Fibroblast of lung (primary cell): Measurements from ENCODE around the gene TMEM116. TPM values are rescaled to one million over a fixed set of nuclear protein-coding genes. Genes with fewer than 3 reads are reported as not detected.

ENCODE experiments used
- DNase-seq, 2 donors: peaks; one replicate each; pipeline versions ENCODE4 v3.0.0 to v3.0.0-alpha.2; 2010; ENCODE audit warnings: low read depth in 2 of 2
- H2AFZ ChIP-seq: 2 replicates; pipeline ENCODE4 v1.5.1; 2012; ENCODE audit warnings: low read length, control low read depth, inconsistent platforms
- H3K27ac ChIP-seq: 2 replicates; pipeline ENCODE4 v1.5.1; 2011; ENCODE audit warnings: low read length, control low read depth; ENCODE audit not compliant: insufficient read depth
- H3K27me3 ChIP-seq: 2 replicates; pipeline ENCODE4 v1.5.1; 2011; ENCODE audit warnings: mild to moderate bottlenecking, low read length; ENCODE audit not compliant: control insufficient read depth, insufficient read depth
- H3K36me3 ChIP-seq: 2 replicates; pipeline ENCODE4 v1.5.1; 2011; ENCODE audit warnings: low read length; ENCODE audit not compliant: control insufficient read depth, insufficient read depth
- H3K4me1 ChIP-seq: 2 replicates; pipeline ENCODE4 v1.5.1; 2011; ENCODE audit warnings: low read length; ENCODE audit not compliant: control insufficient read depth, insufficient read depth; ENCODE audit errors: extremely low read depth
- H3K4me2 ChIP-seq: 2 replicates; pipeline ENCODE4 v1.5.1; 2011; ENCODE audit warnings: low read length, control low read depth; ENCODE audit not compliant: insufficient read depth; ENCODE audit errors: extremely low read depth
- H3K4me3 ChIP-seq, 4 experiments: fragments of 200-600 bp in 1 of 4; sonication (generic) in 1 of 4; replicated peaks in 1 of 4; 2 replicates each; pipeline ENCODE4 v1.5.1; 2011 to 2016; ENCODE audit warnings: low read length in 4 of 4, low read depth in 3 of 4, mild to moderate bottlenecking in 3 of 4, control low read depth in 2 of 4, inconsistent platforms in 1 of 4, mixed read lengths in 1 of 4; ENCODE audit not compliant: insufficient read depth in 1 of 4; ENCODE audit errors: control extremely low read depth in 1 of 4
- H3K79me2 ChIP-seq: 2 replicates; pipeline ENCODE4 v1.5.1; 2012; ENCODE audit warnings: mild to moderate bottlenecking, low read length, inconsistent platforms; ENCODE audit not compliant: control insufficient read depth, insufficient read depth
- H3K9ac ChIP-seq: 2 replicates; pipeline ENCODE4 v1.5.1; 2011; ENCODE audit warnings: mild to moderate bottlenecking, low read length, control low read depth; ENCODE audit not compliant: insufficient read depth
- H3K9me3 ChIP-seq: 2 replicates; pipeline ENCODE4 v1.5.1; 2012; ENCODE audit warnings: low read depth, low read length; ENCODE audit not compliant: control insufficient read depth, insufficient read depth
- H4K20me1 ChIP-seq: 2 replicates; pipeline ENCODE4 v1.5.1; 2011; ENCODE audit warnings: low read length; ENCODE audit not compliant: control insufficient read depth, insufficient read depth; ENCODE audit errors: extremely low read depth
- CTCF ChIP-seq, 2 donors: IDR thresholded peaks in 1 of 2; conservative IDR thresholded peaks in 1 of 2; 1 replicate in 1 of 2; 2 replicates in 1 of 2; pipeline ENCODE4 v1.5.1; 2011 to 2012; ENCODE audit warnings: low read length in 2 of 2, control low read depth in 1 of 2, inconsistent platforms in 1 of 2, low read depth in 1 of 2, mild to moderate bottlenecking in 1 of 2
- EZH2 ChIP-seq: IDR thresholded peaks from 2 replicates; pipeline ENCODE4 v1.5.1; 2012; ENCODE audit warnings: low read length, control low read depth, mild to moderate bottlenecking; ENCODE audit errors: missing control alignments
- polyA plus RNA-seq, 2 donors: library from polyadenylated mRNA; depleted of rRNA in 1 of 2; stranded (reverse) in 1 of 2; unstranded in 1 of 2; fragments of >200 nt; gene quantifications; 2 replicates each; pipeline ENCODE4 v1.2.1, GENCODE V29; 2011 to 2012; ENCODE audit warnings: missing spikeins in 1 of 2
- total RNA-seq: library from RNA; depleted of rRNA; stranded (reverse); fragments of >200 nt; gene quantifications from 2 replicates; pipeline ENCODE4 v1.2.1, GENCODE V29; 2014

The TMEM116 gene
- total and polyA plus RNA-seq, 2 donors (not counting 1 experiment from before 2014, with no cell fraction given): 7.8 to 21.8 TPM

DNA sequence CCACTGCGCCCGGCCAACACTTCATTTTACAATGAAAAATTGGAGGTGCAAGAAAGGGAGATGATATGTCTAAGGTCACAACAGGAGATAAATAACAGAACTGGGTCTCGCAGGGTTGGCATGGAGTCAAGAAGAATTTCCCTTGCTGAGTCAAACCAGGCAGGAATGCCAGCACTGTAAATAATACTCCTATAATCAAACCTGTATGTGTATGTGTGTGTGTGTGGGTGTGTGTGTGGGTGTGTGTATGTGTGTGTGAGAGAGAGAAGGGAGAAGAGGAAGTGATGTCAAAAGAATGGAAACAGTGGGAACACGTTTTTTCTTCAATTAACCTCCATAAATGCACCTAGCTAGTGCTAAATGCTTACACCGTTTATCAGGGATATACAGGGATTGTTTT, 70.4 kb downstream of the TMEM116 start:
- Histone ChIP-seq H2AFZ (no peak overlapping the region), H3K79me2 (no peaks in the 10 kb centered on the region), H3K9me3 (no peaks in the 10 kb centered on the region), H3K9ac (no peak overlapping the region), H3K4me2 (no peak overlapping the region), H4K20me1 (no peaks in the 10 kb centered on the region), H3K27ac (no peak overlapping the region), H3K36me3 (no peaks in the 10 kb centered on the region), H3K4me1 (peaks cover 5% of the 10 kb centered on the region), H3K4me3 (no peak overlapping the region), H3K27me3 (no peaks in the 10 kb centered on the region)
- DNase-seq: peak; percentile 71 to 78
- TF ChIP-seq EZH2 (no peak), CTCF (conservative IDR thresholded peaks at IDR 0.05 in 1 of 2, IDR thresholded peaks at IDR 0.05 in 1 of 2; ENCODE audit: low read depth in 1 of 2, low read length in 2 of 2) (no peak)

- no peaks in the 10 kb centered on the region for H3K79me2 ChIP-seq
- no peaks in the 10 kb centered on the region for H3K36me3 ChIP-seq
- DNase-seq: peak in 1 of 2 donors; percentile 65
- no peaks in the 10 kb centered on the region for H3K4me1 ChIP-seq
- H3K4me2 ChIP-seq: no peak overlapping the region
- H3K27me3 ChIP-seq: no peaks in the 10 kb centered on the region
- H3K4me3 ChIP-seq: no peak overlapping the region
- H2AFZ ChIP-seq: no peak overlapping the region
- no peak overlapping the region for H3K9ac ChIP-seq
- H4K20me1 ChIP-seq: no peaks in the 10 kb centered on the region
- H3K9me3 ChIP-seq: no peaks in the 10 kb centered on the region
- H3K27ac ChIP-seq: no peak overlapping the region
- no peak for TF ChIP-seq CTCF (conservative IDR thresholded peaks at IDR 0.05 in 1 of 2, IDR thresholded peaks at IDR 0.05 in 1 of 2; ENCODE audit: low read depth in 1 of 2, low read length in 2 of 2)
- TF ChIP-seq EZH2: no peak
These were observed 75.5 kb downstream of the TMEM116 start for GRCh38 chr12:111937429-111937828.

DNA sequence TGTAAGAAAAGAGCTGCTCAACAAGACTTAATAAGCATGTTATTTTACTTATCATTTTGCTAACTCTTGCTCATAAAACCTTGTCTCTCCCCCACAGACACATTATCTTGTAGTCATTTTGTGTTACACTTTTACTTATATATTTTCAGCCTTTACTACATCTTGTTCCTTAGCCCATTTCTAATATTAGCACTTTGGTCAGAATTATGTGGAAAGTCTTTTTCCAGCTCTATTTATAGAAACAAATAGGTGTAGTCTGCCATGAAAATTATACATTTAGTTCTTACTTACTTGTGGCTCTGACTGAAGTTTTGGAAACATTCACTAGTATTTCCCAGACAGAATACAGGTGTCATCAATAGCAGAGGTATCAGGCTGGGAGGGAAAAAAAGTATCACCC, 76.1 kb downstream of the TMEM116 start:
- no peaks in the 10 kb centered on the region for H3K79me2 ChIP-seq
- H3K9me3 ChIP-seq: no peaks in the 10 kb centered on the region
- no peaks in the 10 kb centered on the region for H3K36me3 ChIP-seq
- no peak overlapping the region for H2AFZ ChIP-seq
- H4K20me1 ChIP-seq: no peaks in the 10 kb centered on the region
- DNase-seq: no peak
- H3K27me3 ChIP-seq: no peaks in the 10 kb centered on the region
- no peaks in the 10 kb centered on the region for H3K4me1 ChIP-seq
- no peak overlapping the region for H3K4me3 ChIP-seq
- H3K9ac ChIP-seq: no peak overlapping the region
- H3K27ac ChIP-seq: no peak overlapping the region
- H3K4me2 ChIP-seq: no peak overlapping the region
- no peak for TF ChIP-seq CTCF (conservative IDR thresholded peaks at IDR 0.05 in 1 of 2, IDR thresholded peaks at IDR 0.05 in 1 of 2; ENCODE audit: low read depth in 1 of 2, low read length in 2 of 2)
- no peak for TF ChIP-seq EZH2
